ENCODE data around the gene DGKG.

DGKG gene

GRCh38 chr3:186167646-186168395, 194.2 kb downstream of the DGKG start:
- DNase-seq: no peak

GRCh38 chr3:186166491-186167288, 195.3 kb downstream of the DGKG start:
- DNase-seq: no peak

DNA sequence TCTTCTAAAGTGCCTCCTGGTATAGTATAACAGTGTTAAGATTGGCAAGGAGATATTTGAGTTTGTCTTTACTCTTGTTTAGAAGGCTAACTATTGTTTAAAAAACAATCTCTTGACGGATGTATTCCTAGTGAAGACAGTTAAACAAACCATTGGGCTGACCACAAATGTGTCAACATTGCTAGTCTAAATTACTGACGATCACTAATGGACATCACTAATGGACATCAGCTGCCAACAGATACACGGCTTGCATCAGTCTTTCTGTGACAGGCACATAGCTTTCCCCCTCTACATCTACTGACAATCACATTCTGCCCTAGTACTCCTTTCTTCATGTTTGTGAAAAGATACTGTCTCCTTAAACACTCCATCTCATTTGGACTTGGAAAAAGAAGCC, 196.0 kb downstream of the DGKG start:
- DNase-seq: no peak

GRCh38 chr3:186165331-186165730, 196.7 kb downstream of the DGKG start:
- DNase-seq: no peak

- DNase-seq: no peak
These were observed 197.3 kb downstream of the DGKG start for GRCh38 chr3:186164696-186165095.

DNA sequence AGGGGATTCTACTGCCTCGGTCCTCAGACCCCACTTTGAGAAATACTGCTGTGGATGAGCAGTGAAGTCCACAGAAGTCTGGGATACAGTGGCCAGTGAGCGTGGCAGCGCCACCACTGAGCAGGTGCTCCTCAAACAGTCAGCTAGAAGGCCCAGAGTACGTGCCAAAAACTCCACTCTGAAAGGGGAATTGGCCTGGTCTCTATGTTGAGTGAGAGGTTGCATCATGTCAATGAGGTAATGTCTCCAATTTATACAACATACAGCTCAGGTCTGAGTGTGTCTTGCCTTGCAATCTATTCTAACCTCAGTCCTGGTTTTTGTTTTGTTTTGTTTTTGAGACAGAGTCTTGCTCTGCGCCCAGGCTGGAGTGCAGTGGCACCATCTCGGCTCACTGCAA, 199.8 kb downstream of the DGKG start:
- DNase-seq: peak in 1 of 2 donors; percentile 14

DNA sequence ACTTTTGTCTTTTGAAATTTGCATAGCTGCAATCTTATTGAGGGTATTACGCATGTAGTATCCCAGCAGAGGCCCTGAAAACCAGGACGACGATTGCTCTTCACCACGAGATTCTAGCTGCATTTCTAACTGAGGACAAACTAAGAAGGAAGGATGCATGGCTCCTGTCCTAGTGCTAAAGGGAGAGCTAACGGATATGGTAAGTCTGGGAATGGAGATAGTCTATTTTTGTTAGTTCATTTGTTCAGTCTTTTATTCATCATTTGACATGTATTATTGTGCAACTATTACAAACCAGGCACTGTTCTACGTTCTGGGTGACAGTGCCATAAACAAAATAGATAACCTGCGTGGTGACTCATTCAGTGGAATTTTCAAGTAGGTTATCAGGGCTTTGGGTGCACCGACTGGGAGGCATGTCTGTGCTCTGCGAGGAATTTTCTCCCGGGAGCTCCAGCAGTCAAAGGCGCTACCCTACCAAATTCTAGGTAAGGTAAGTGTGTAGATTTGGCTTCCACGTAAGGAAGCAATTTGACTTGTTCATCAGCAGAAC, 201.3 kb downstream of the DGKG start:
- no peak for DNase-seq

GRCh38 chr3:186154641-186155040, 207.4 kb downstream of the DGKG start:
- no peak for DNase-seq

- DNase-seq: peak; percentile 19 to 60
These were observed 209.1 kb downstream of the DGKG start for GRCh38 chr3:186152889-186153292.

DNA sequence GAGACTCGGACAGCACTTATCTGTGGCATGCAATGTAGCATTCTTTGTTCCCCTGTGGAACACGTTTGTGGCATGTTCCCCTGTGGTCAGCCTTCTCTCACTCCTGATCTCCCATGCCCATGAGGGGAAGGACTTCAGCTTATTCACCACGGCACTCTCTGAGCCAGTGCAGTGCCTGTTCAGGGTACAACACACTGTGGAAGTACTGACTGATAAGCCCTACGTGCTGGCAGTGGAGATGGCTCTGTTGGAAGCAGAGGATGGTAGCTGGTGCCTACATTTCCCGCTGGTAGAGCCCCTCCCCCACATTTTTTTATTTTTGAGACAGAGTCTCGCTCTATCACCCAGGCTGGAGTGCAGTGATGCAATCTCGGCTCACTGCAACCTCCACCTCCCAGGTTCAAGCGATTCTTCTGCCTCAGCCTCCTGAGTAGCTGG, 209.7 kb downstream of the DGKG start:
- DNase-seq: no peak

DNA sequence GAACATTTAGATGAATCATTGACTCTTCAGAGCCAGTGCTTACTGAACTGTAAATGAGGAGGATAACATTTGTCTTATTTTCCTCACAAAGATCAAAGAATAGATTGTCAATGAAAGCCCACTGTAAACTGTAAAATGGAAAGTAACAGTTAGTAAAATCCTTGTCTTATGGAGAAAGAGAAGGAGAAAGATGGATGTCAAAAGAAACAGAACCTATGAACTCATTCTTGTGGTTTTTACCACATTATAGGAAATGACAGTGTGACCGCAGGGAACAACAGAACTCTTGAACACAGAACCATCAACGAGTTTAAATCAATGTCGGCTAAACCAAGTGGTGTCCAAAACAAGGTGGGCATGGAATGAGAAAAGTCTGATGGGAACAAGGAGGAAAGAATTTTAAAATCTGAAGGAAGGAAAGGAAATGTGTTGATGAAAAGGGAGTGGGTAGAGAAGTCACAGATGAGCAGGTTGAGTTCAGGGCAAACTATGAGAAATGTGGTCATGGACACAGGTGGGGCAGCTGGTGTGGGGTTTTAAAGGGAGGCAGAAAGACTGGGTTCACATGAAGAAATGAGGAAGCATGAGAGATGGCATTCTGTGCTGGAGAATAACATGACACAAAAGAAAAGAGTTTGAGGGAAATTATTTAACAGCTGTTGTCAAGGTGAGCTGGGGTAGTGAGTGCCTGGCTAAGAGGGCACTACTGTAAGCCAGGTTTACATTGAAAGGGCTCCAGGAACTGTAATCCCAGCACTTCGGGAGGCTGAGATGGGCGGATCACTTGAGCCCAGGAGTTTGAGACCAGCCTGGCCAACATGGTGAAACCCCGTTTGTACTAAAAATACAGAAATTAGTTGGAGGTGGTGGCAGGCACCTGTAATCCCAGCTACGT, 210.7 kb downstream of the DGKG start:
- peak in 1 of 2 donors; percentile 14 for DNase-seq

DNA sequence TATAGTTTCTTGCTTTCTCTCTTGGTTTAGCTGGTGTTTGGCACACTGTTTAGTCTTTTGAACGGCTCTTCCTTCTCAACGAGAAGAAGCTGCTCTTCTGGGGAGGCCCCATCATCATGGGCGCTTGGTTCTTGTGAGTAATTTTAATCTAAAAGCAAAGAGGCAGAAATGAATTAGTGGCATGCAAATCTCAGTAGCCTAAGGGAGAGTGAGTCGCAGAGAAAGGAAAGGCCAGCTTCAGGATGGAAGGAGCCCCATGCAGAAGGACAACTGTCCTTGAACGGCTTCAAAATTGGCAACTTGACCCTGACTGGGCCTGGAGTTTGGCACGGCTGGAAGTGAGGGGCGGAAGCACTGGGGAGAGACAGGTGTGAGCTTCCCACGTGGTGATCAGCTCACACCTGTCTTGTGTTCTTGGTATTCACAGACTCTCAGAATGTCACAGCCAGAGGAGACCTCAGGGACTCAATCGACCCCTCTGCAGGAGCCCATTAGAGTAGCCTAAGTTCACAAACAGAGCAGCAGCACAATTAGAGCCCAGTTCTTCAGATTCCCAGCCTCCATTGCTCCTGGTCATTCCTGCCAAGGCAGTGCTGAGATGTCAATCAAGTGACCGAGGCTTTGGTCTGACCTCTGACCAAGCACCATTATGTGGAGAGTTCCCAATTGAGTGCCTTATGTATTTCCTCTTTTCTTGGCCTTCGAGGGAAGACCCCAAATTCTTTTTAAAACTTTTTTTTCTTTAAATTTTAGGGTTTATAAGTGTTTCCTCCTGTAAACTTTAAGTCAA, 211.8 kb downstream of the DGKG start:
- DNase-seq: no peak

DNA sequence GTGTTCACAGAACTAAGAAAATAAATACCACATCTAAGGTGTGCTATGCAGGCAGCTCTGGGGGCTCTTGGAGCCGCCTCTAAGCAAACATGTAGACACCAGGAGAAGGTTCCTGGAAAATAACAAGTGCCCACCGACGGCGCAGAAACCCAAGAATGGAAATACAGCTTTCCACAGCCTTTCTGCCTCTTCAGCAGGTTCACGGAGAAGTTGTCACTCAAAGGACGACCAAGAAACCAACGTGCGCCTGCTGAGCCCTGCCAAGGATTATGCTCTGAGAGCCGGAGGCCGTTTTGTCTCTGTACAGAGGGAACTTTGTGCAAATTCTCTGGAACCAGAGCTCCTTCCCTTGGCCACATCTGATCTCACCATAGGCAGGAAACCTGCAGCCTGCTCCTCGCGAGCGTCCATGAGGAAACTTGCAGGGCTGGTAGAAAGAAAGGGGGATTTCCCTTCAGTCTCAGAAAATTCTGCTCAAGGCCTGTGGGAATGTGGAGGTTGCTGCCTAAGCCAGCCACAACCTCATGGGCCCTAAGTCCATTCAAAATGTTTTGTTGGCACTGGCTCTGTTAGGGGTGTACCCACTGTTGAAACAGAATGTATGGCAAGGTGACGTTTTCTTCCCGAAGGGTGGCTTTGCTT, 212.6 kb downstream of the DGKG start:
- DNase-seq: no peak

- no peak for DNase-seq
These were observed 217.8 kb downstream of the DGKG start for GRCh38 chr3:186144257-186144656.

- DNase-seq: no peak
These were observed 218.8 kb downstream of the DGKG start for GRCh38 chr3:186143250-186143649.

GRCh38 chr3:186142393-186142932, 219.6 kb downstream of the DGKG start:
- no peak for DNase-seq

DNA sequence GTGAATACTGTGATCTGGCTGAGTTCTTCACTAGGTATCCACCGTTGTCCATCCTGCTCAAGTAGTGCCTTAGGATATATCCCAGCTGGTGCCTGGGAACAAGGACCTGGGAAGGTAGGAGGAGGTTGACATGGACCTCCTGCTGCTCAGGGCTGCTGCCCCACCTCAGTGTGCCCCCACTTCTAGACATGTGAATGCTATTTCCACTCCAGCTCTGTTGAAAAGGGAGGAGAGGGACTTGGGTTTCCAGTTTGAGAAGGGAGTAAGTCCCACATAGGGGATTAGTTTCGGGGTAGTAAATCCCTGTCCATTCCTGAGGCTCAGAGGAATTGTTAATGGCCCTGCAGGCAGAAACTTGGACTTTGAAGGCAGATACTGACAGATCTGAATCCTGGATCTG, 220.2 kb downstream of the DGKG start:
- DNase-seq: no peak

DNA sequence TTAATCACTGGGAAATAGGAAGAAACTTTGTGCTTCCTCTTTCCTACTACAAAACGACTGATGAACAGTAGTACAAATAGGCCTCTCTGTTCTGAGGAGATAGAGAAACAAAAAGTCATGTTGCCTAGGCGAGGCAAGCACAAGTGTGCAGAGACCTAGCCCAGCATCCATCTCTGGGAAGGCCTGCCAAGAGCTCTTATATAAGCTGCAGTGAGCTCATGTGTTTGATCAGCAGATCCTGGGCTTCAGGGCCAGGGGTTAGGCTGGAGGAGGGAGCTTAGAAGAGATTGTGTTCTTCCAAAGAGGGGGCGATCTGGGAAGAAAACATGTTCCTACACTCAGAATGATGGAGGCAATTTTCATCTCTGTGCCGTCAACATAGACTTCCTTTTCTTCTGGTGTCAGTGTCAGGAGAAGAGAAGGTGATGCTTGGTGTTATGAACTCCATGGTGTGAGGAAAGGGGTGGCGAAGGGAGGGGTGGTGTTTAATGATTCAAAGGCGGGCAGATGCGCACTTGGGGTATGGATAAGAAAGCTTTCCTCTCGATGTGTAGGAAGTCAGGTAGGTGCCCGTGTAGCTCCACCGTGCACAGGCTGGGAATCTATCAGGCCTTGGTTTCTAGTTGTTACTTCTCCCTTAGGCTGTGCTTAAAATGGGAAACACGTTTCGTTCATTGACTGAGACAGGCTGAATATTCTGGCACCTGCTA, 223.6 kb downstream of the DGKG start:
- DNase-seq: no peak

- DNase-seq: no peak
These were observed 224.9 kb downstream of the DGKG start for GRCh38 chr3:186137051-186137685.

- no peak for DNase-seq
These were observed 228.1 kb downstream of the DGKG start for GRCh38 chr3:186133980-186134379.
